Activated CD4-positive, alpha-beta T cell treated with anti-CD3 and anti-CD28 coated beads for 24 hours (primary cell): ENCODE results near the gene KRIT1.
"Not testable (repeated sequence)": the region's sequence is repeated elsewhere in the genome, so short reads cannot be mapped to it uniquely, and the experiment has no call there.

ENCODE experiments used
- DNase-seq, 2 donors: peaks; one replicate each; pipeline ENCODE4 v3.0.0-alpha.2; 2020; ENCODE audit warnings: low read depth in 2 of 2

The KRIT1 gene

GRCh38 chr7:92245487-92246359, at the start of gene KRIT1, which contains the start of gene ANKIB1:
TSS of gene KRIT1 (minus strand) at chr7:92245914. CDS start at chr7:92242135, 3,779 bp downstream.
TSS of gene ANKIB1 (plus strand) at chr7:92245974. CDS start at chr7:92294979, 49,005 bp downstream.
- peak; percentile 69 to 75 for DNase-seq

- no peak for DNase-seq
Measured at GRCh38 chr7:92295391-92295790, 49.7 kb upstream of the KRIT1 start.

- no peak for DNase-seq
Measured at GRCh38 chr7:92293896-92294590, 48.3 kb upstream of the KRIT1 start.

- DNase-seq, result no peak
Measured at GRCh38 chr7:92292981-92293380, 47.3 kb upstream of the KRIT1 start.

GRCh38 chr7:92289321-92289720, 43.6 kb upstream of the KRIT1 start:
- DNase-seq, result no peak

- no peak for DNase-seq
Measured at GRCh38 chr7:92282930-92283329, 37.2 kb upstream of the KRIT1 start.

GRCh38 chr7:92282221-92282814, 36.6 kb upstream of the KRIT1 start:
- no peak for DNase-seq

- no peak for DNase-seq
Measured at GRCh38 chr7:92281031-92281430, 35.3 kb upstream of the KRIT1 start.

- DNase-seq, result no peak
Measured at GRCh38 chr7:92279396-92280031, 33.8 kb upstream of the KRIT1 start.

- DNase-seq, result no peak
Measured at GRCh38 chr7:92276460-92276864, 30.7 kb upstream of the KRIT1 start.

- no peak for DNase-seq
Measured at GRCh38 chr7:92275327-92275726, 29.6 kb upstream of the KRIT1 start.

- DNase-seq, result no peak
Measured at GRCh38 chr7:92268921-92269320, 23.2 kb upstream of the KRIT1 start.

- no peak for DNase-seq
Measured at GRCh38 chr7:92266415-92267241, 20.9 kb upstream of the KRIT1 start.

GRCh38 chr7:92260248-92260781, 14.6 kb upstream of the KRIT1 start:
- DNase-seq, result no peak

GRCh38 chr7:92259610-92260247, 14.0 kb upstream of the KRIT1 start:
- no peak for DNase-seq

- no peak for DNase-seq
Measured at GRCh38 chr7:92259062-92259461, 13.3 kb upstream of the KRIT1 start.

GRCh38 chr7:92255308-92255707, 9.6 kb upstream of the KRIT1 start:
- no peak for DNase-seq

GRCh38 chr7:92254800-92255199, 9.1 kb upstream of the KRIT1 start:
- not testable (repeated sequence) for DNase-seq

GRCh38 chr7:92253251-92253650, 7.5 kb upstream of the KRIT1 start:
- DNase-seq, result no peak

GRCh38 chr7:92251181-92251580, 5.5 kb upstream of the KRIT1 start:
- no peak for DNase-seq
